ENCODE measurements around the gene KL. TPM values are rescaled to one million over a fixed set of nuclear protein-coding genes. Genes with fewer than 3 reads are reported as not detected.

Gene KL
- total RNA-seq, 2 donors from 2014 or later, result 0.52 to 1.3 TPM

DNA sequence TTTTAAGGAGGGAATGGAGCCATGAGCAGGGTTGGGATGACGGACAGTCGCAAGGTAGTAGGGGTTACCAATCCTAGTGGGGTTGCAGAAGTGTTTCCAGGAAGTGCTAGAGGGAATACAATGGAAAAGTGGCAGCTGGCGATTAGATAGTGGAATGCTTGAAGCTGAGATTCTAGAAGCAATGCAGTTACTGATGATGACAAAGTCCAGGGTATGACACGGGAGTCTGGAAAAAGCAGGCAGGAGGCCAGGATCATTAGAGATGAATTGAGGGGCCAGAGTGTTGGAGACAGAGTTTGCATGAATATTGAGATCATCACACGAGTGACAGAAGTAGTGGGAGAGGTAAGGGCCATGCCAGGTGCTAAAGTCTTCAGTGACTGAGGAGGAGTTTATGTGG, 17.3 kb upstream of the KL start:
- DNase-seq, result no peak
- H3K4me3 ChIP-seq, result no peak overlapping the region
- no peaks in the 10 kb centered on the region for H3K4me1 ChIP-seq
- H3K27me3 ChIP-seq, result no peaks in the 10 kb centered on the region
- H3K27ac ChIP-seq, result no peak overlapping the region
- no peaks in the 10 kb centered on the region for H3K36me3 ChIP-seq (replicated peaks in 1 of 2; ENCODE audit: insufficient read depth in 1 of 2, low read depth in 2 of 2)
- ATAC-seq, result no peak
- H3K9me3 ChIP-seq, result no peaks in the 10 kb centered on the region
- intact Hi-C loops (cut with DNase I), result no loop called here
- no peak for TF ChIP-seq POLR2A (IDR thresholded peaks at IDR 0.05)
- TF ChIP-seq, protein P1, sequence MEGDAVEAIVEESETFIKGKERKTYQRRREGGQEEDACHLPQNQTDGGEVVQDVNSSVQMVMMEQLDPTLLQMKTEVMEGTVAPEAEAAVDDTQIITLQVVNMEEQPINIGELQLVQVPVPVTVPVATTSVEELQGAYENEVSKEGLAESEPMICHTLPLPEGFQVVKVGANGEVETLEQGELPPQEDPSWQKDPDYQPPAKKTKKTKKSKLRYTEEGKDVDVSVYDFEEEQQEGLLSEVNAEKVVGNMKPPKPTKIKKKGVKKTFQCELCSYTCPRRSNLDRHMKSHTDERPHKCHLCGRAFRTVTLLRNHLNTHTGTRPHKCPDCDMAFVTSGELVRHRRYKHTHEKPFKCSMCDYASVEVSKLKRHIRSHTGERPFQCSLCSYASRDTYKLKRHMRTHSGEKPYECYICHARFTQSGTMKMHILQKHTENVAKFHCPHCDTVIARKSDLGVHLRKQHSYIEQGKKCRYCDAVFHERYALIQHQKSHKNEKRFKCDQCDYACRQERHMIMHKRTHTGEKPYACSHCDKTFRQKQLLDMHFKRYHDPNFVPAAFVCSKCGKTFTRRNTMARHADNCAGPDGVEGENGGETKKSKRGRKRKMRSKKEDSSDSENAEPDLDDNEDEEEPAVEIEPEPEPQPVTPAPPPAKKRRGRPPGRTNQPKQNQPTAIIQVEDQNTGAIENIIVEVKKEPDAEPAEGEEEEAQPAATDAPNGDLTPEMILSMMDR (IDR thresholded peaks at IDR 0.05), result no peak
- WGBS, 2 donors, result 45 to 49% methylated on average over 5 of the region's 5 CpGs

DNA sequence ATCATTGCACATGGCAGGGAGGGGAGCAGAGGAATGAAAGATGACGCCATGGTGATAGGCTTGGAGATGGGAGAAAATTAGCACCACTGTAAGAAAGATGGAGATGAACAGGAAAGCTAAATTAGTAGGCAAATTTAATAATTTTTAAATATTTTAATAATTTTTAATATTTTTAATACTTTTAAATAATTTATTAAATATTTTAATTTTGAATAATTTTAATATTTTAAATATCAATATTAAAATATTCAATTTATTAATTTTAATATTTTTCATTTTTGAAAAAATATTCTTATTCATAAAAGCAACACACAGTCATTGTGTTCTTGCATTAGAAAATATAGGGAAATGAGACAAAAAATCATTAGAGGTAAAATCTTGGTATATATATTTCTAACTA, 15.9 kb upstream of the KL start:
- no peaks in the 10 kb centered on the region for H3K27me3 ChIP-seq
- 96 to 100% methylated on average over 1 of the region's 1 CpG for WGBS, 2 donors
- intact Hi-C loops (cut with DNase I), result no loop called here
- H3K4me1 ChIP-seq, result no peaks in the 10 kb centered on the region
- no peak overlapping the region for H3K4me3 ChIP-seq
- H3K36me3 ChIP-seq (replicated peaks in 1 of 2; ENCODE audit: insufficient read depth in 1 of 2, low read depth in 2 of 2), result no peaks in the 10 kb centered on the region
- no peak for ATAC-seq
- no peak for DNase-seq
- TF ChIP-seq, protein P1 (IDR thresholded peaks at IDR 0.05), result no peak
- no peak for TF ChIP-seq POLR2A (IDR thresholded peaks at IDR 0.05)
- no peak overlapping the region for H3K27ac ChIP-seq
- H3K9me3 ChIP-seq, result no peaks in the 10 kb centered on the region

DNA sequence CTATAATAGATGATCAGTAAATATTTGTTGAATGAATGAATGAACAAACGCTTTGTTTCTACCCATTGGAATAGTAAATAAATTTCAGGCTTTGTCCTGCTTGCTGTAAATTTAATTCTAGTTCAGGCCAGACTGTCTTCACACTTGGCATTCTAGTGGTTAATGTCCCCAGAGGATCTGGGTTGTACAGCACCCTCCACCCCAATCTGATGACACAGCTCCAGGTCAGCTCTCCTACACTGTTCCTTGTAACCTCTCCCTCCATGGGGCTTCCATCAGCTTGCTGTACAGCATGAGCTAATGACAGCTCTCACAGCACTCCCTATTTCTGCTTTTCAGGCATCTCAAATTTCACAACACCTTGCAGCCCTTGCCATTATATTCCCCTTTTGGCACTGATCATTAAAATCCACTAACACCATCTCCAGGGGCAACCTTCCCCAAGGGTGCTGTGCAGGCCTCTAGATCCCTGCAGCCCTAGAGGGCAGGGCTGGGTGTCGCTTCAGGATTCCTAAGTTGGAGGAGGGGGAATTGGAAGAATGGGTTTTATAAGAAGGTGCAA, 12.7 kb upstream of the KL start:
- H3K9me3 ChIP-seq, result peaks cover 0 to 4% (median 0%) of the 10 kb centered on the region in 3 donors
- ATAC-seq (no peak), DNase-seq (no peak)
- no peak for TF ChIP-seq POLR2A (IDR thresholded peaks at IDR 0.05)
- TF ChIP-seq, protein P1 (IDR thresholded peaks at IDR 0.05), result no peak
- intact Hi-C loops (cut with DNase I), result no loop called here
- H3K36me3 ChIP-seq (replicated peaks in 1 of 2; ENCODE audit: insufficient read depth in 1 of 2, low read depth in 2 of 2), result no peaks in the 10 kb centered on the region
- no peaks in the 10 kb centered on the region for H3K27me3 ChIP-seq
- WGBS, 2 donors, result 73 to 78% methylated on average over 2 of the region's 2 CpGs
- H3K4me3 ChIP-seq, result no peak overlapping the region
- no peaks in the 10 kb centered on the region for H3K4me1 ChIP-seq
- H3K27ac ChIP-seq, result peak overlapping the region in 1 of 4 donors; percentile 15

- no peak overlapping the region for H3K27ac ChIP-seq
- no peaks in the 10 kb centered on the region for H3K27me3 ChIP-seq
- no peaks in the 10 kb centered on the region for H3K4me1 ChIP-seq
- peak in 2 of 4 donors; percentile 25 to 32 for DNase-seq
- H3K36me3 ChIP-seq (replicated peaks in 1 of 2; ENCODE audit: insufficient read depth in 1 of 2, low read depth in 2 of 2), result no peaks in the 10 kb centered on the region
- ATAC-seq, result no peak
- H3K4me3 ChIP-seq, result no peak overlapping the region
- TF ChIP-seq POLR2A (IDR thresholded peaks at IDR 0.05), result no peak
- H3K9me3 ChIP-seq, result peaks cover 0 to 4% (median 0%) of the 10 kb centered on the region in 3 donors
- intact Hi-C loops (cut with DNase I), result no loop called here
- 23 to 33% methylated on average over 3 of the region's 3 CpGs for WGBS, 2 donors
Observed at GRCh38 chr13:33004511-33004910, 11.7 kb upstream of the KL start.

GRCh38 chr13:33006134-33006533, 10.1 kb upstream of the KL start:
- TF ChIP-seq, protein P1 (IDR thresholded peaks at IDR 0.05), result no peak
- TF ChIP-seq POLR2A (IDR thresholded peaks at IDR 0.05), result no peak
- no peak overlapping the region for H3K27ac ChIP-seq
- no peaks in the 10 kb centered on the region for H3K36me3 ChIP-seq (replicated peaks in 1 of 2; ENCODE audit: insufficient read depth in 1 of 2, low read depth in 2 of 2)
- H3K9me3 ChIP-seq, result peaks cover 0 to 4% (median 0%) of the 10 kb centered on the region in 3 donors
- no peaks in the 10 kb centered on the region for H3K4me1 ChIP-seq
- H3K4me3 ChIP-seq, result no peak overlapping the region
- H3K27me3 ChIP-seq, result no peaks in the 10 kb centered on the region
- ATAC-seq, result no peak
- DNase-seq, result no peak
- intact Hi-C loops (cut with DNase I), result no loop called here
- WGBS, 2 donors, result 50 to 60% methylated on average over 2 of the region's 2 CpGs
